Measurements from ENCODE around the gene UFSP2.
"Not testable (repeated sequence)": the region's sequence is repeated elsewhere in the genome, so short reads cannot be mapped to it uniquely, and the experiment has no call there.

The UFSP2 gene

GRCh38 chr4:185383451-185383850 is 42.3 kb downstream of the UFSP2 start:
- DNase-seq: no peak

DNA sequence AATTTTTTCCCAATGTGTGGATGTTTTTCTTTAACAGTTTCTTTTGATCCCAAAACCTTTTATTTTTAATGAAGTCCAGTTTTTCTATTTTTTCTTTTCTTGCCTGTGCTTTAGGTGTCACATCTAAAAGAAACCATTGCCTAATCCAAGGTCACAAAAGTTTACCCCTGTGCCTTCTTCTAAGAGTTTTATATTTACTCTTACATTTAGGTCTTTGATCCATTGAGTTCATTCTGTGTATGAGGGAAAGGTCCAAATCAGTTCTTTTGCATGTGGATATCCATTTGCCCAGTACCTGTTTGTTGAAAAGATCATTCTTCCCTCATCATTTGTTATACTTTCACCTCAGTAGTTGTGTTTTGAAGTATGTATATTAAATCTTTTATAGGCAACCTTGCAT is 43.0 kb downstream of the UFSP2 start:
- DNase-seq: no peak

DNA sequence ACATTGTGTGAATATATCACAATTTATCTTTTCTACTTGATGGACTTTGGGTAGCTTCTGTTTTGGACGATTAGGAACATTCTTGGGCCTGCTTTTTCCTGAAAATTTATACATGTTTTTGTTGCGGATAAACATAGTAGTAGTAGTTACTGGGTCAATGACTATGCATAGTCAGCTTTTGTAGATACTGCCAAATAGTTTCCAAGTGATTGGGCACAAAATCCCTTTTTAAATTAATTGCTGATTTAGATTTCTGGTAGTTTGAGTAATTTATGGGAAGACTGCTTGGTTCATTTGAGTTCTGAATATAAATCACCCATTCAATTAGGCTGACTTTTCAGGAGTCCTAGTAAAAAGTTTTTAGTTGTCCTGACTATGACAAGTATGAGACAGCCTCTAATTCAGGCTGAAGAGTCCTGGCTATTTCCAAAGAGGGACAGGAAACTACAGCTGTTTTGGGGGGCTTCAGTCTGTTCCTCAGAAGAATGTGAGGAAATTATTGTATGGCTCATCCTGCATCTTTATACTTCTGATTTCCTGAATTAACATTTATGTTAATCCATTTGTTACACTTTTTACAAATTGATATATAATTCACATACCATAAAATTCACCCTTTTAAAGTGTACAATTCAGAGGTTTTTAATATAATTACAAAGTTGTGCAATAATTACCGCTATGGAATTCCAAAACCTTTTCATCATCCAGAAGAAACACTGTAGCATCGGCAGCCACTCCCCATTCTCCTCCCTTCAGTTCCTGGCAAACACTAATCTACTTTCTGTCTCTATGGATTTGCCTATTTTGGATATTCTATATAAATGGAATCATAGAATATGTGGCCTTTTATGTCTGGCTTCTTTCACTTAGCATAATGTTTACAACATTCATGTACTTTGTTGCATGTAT is 44.2 kb downstream of the UFSP2 start:
- DNase-seq: no peak

DNA sequence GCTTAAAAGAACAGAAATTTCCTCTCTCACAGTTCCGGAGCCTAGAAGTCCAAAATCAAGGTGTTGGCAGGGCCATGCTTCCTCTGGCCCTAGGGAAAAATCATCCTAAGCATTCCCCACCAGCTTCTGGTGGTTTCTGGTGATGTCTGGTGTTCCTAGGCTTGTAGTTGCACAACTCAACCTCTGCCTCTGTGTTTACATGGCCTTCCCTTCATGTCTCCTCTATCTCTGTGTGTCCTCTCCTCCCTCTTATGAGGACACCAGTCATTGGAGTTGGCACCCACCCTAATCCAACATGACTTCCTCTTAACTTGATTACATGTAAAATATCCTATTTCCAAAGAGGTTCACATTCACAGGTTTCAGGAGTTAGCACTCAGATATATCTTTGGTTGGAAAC is 45.4 kb downstream of the UFSP2 start:
- DNase-seq: no peak

DNA sequence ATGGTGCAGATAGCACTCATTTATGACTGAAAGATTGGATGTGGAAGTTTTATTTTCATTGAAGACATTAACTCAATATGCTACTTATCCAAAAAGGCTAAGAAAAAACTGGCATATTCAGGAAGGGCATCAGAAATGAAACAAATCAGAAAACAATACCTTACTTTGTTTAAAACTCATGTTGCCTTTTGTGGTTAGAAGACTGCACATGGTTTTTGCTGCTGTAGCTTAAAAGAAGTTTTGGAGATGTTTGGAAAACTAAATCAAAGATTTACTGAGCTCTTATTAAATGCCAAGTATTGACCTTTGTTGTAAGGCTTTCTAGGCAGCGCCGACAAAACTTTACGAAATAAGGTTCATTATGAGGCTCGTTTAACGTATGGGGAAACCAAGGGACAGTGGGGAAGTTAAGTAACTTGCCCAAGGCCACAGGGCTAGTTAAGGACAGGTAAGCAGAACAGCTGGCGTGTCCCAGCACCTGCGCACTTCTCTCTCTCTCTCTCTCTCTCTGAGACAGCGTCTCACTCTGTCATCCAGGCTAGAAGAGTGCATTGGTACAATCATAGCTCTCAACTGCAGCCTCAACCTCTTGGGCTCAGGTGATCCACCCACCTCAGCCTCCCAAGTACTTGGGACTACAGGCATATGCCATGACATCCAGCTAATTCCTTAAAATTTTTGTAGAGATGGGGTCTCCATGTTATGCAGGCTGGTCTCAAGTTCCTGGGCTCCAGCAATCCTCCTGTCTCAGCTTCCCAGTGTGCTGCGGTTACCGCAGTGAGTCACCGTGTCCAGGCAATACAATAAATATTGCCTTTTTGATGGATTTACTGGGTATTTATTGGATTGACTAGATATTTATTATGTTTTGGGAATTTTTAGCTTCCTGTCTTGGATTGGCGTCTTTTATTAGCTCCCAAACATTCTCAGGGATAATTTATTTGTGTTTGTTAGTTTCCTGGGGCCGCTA is 46.2 kb downstream of the UFSP2 start:
- no peak for DNase-seq

DNA sequence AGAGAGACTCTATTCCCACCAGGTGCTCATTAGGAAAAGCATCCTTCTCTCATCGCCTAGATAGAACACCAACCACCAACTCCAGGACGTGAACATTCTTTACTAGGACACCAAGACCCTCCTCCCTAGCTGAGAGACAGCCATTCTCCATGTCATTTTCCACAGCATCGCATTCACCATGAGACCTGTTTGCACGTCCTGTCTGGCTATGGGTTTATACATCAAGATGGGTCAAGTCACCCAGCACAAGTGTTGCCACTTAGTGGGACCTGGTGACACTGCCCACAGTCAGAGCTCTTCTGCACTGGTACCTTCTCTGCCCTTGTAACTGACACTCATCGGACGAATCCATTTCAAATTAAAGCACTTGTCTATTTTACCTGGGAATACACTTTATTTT is 47.5 kb downstream of the UFSP2 start:
- no peak for DNase-seq

- no peak for DNase-seq
Observed at GRCh38 chr4:185374573-185374972, 51.2 kb downstream of the UFSP2 start.

GRCh38 chr4:185374027-185374426 is 51.7 kb downstream of the UFSP2 start:
- no peak for DNase-seq

DNA sequence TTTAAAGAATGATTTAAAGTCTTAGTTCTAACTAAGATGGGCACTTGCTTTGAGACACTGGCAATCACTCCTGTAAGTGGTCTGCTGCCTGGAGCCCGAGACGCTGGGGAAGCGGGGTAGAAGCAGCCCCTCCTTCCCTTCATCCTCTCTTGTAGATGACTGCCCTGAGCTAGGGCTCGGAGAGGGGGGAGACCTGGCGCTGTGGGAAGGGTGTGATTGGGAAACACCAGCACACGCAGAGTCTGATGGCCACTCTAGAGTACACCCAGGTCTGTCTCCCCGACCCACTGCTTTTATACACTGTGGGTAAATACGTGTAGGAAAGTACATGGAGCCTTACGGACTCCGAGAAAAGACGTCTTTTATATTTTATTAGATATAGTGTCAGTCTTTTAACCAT is 54.1 kb downstream of the UFSP2 start:
- DNase-seq: no peak

DNA sequence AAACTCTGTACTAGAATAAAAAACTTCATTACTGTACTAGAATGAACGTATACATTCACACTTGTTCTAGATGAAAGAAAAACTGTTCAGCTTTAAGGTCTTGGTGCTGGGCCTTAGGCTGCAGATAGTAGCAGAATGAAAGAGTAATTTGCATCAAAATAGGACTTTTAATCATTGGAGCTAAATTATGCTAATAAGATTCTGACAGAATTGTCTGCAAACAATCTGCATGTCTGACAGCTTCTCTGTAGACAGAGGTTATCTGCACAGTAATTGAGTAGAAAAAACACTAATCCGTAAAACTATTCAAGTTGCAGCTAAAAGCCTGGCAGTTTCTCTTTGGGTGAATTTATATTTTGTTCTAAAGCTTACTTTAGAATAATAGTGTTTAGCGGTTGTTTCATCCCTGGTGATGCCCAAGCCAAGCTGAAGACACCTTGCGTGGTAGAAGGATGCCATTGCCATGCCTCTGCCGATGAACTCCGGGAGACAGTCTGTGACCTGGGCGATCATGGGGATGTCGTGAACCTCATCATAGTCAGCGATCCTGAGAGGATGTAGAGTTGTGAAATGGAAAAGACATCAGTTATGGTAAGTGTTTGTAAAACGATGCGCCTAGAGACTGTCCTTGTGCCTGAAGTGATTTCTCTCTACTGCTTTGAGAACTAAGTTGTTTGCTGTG is 55.4 kb downstream of the UFSP2 start:
- DNase-seq: no peak

DNA sequence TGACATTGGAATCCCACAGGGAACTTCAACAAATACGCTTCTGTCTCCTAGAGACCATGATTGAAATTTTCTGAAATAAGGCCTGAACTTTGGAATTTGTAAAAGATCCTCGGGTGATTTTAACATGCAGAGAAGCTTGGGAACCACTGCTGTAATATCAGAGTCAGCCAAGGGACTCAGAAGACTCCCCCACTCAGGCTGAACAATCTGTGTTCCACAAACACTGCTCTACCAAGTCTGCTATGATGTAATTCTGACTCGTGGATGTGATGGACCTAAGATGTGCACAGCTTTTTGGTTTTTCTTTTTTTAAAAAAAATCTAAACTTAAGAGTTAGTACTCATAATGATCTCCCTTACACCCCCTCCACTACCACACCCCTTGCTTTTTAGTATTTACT is 56.0 kb downstream of the UFSP2 start:
- no peak for DNase-seq

DNA sequence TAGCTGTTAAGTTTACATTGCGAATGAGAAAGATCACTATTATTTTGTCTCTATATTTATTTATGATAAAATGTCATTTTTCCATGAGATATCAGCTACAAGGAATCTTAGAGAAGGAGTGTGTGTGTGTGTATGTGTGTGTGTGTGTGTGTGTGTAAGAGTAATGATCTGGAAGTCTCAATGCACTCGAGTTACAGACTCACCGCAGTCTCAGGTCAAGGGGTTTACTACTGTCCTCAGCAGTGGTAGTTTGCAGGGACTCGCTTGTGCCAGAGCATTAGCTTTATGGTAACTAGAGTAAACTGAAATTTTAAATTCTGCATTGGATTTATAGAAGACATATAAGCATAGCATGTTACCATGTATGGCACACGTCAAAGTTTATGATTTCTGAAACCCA is 60.9 kb downstream of the UFSP2 start:
- DNase-seq: no peak

DNA sequence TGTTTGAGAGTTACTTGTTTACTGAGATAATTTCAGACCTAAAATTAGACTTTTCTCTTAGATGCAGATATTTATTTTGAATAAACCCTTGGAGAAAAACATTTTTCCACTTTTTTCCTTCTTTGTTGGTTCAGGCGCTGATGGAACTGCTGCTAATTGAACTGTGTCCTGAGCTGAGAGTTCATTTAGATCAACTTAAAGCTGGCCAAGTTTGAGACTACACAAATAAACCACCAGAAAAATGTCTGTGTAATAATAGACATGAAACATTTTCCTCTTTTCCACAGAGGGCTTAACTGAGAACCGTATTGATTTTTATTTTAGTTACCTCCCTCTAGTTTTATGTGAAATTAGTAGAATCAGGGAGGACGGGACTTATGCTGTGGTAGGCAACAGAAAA is 62.5 kb downstream of the UFSP2 start:
- DNase-seq: no peak

DNA sequence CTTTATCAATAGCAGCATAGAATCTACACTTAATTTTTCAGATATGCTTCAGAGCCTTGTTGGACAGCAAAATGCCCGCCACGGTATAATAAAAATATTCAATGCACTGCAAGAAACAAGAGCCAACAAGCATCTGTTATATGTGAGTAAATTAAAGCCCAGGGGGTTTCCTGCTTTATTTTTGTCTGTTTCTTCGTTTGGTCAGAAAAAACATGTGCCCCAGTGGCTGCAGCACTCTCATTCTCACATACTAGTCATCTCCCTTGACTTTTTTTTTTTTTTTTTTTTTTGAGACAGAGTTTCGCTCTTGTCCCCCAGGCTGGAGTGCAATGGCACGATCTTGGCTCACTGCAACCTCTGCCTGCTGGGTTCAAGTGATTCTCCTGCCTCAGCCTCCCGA is 63.2 kb downstream of the UFSP2 start:
- not testable (repeated sequence) for DNase-seq

DNA sequence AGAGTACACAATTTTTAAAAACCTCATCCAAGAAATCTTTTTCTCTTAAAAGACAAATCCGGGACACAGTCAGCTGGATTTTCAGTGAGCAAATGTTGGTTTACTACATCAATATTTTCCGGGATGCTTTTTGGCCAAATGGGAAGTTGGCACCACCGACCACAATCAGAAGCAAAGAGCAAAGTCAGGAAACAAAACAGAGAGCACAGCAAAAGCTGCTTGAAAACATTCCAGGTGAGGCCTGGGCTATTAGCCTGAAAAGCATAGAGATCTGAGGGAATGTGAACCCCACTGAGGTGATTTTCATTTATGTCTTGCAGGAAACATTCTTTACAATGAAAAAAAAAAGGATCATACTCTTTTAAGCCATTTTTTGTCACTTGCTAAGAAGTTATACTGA is 63.9 kb downstream of the UFSP2 start:
- DNase-seq: no peak

- DNase-seq: peak in 1 of 5 experiments; percentile 68
Observed at GRCh38 chr4:185359767-185360446, 65.9 kb downstream of the UFSP2 start.

DNA sequence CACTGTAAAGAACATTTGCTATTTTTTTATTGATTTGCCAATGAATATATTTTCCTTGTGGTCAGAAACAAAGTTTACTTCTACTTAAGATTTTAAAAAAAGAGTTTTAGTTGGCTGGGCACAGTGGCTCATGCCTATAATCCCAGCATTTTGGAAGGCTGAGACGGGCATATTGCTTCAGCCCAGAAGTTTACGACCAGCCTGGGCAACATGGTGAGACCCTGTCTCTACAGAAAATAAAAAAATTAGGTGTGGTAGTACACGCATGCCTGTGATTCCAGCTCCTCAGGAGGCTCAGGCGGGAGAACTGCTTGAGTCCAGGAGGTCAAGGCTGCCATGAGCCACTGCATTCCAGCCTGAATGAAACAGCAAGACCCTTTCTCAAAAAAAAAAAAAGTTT is 66.8 kb downstream of the UFSP2 start:
- DNase-seq: no peak

GRCh38 chr4:185358514-185358913 is 67.2 kb downstream of the UFSP2 start:
- no peak for DNase-seq

GRCh38 chr4:185357733-185358440 is 67.9 kb downstream of the UFSP2 start:
- no peak for DNase-seq

GRCh38 chr4:185357211-185357610 is 68.6 kb downstream of the UFSP2 start:
- no peak for DNase-seq

GRCh38 chr4:185352741-185353140 is 73.0 kb downstream of the UFSP2 start:
- no peak for DNase-seq

DNA sequence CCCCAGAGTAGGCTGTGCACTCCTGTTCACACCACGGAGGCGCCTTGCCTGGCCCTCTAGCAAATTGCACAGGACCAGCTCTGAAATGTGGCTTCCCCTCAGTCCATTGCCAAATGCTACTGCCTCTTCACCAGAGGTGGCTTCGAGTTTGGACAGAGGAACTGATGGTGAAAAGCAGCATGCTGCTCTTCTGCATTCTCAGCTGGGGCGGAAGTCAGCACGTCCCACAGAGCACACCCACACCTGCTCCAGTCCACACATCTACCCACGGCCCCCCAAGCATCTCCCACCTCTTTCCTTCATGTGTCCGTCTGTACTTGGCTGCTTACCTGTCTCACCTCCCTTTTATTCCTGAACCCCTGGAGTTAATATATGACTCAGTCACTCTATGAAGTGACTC is 73.6 kb downstream of the UFSP2 start:
- DNase-seq: no peak

Measured in T-helper 2 cell (primary cell).